Loucy (cell line): ENCODE measurements around the gene SUN2.

Experiments used
- CTCF ChIP-seq: fragments of 200-600 bp; sonication (generic); conservative IDR thresholded peaks from 2 replicates; pipeline ENCODE4 v1.5.1; 2014; ENCODE audit warnings: mild to moderate bottlenecking, antibody characterized with exemption, low read length
- EZH2phosphoT487 ChIP-seq: fragments of 200-600 bp; IDR thresholded peaks from 2 replicates; pipeline ENCODE4 v1.6.1; 2018; ENCODE audit warnings: antibody characterized with exemption, mild to moderate bottlenecking, moderate library complexity, borderline replicate concordance

GRCh38 chr22:38715852-38716251, 39.9 kb downstream of the SUN2 start:
- no peak for TF ChIP-seq CTCF
- no peak for TF ChIP-seq EZH2phosphoT487
